ENCODE results near the gene ACP1. TPM values are rescaled to one million over a fixed set of nuclear protein-coding genes. Genes with fewer than 3 reads are reported as not detected.

ACP1 gene
- total RNA-seq, 1 experiment from 2014 or later = 132 TPM

GRCh38 chr2:273333-273732, 8.6 kb downstream of the ACP1 start:
- ChIA-PET CTCF (interaction anchor here (0.6 to 1.2 kb wide), 3 partner anchors 18 to 252 kb away, joined by 3 to 4 read pairs (median 3); no protein-coding TSS in a partner anchor), POLR2A (interaction anchor here (0.5 to 1.3 kb wide), 5 partner anchors 8 to 385 kb away, joined by 3 to 4 read pairs (median 3); partner anchors contain the start of gene SH3YL1)
- Mint-ChIP-seq H3K27me3 (ENCODE audit: insufficient read depth, unreplicated experiment) (no peaks in the 10 kb centered on the region), H3K27ac (ENCODE audit: low read depth, unreplicated experiment) (no peak overlapping the region), H3K36me3 (ENCODE audit: insufficient read depth, unreplicated experiment) (peaks cover 71% of the 10 kb centered on the region), H3K9me3 (ENCODE audit: unreplicated experiment) (no peaks in the 10 kb centered on the region), H3K4me3 (ENCODE audit: unreplicated experiment) (no peak overlapping the region), H3K4me1 (ENCODE audit: insufficient read depth, unreplicated experiment) (peaks cover 24% of the 10 kb centered on the region)
- BruUV-seq (replicated peaks) = no TSS peak
- intact Hi-C loops (cut with micrococcal nuclease) = no loop called here
- DNase-seq (ENCODE audit: unreplicated experiment) = no peak
- TF ChIP-seq CTCF (IDR thresholded peaks at IDR 0.05; ENCODE audit: unreplicated experiment) = no peak

- CTCF ChIA-PET = interaction anchor here (0.6 to 1.0 kb wide), 4 partner anchors 19 to 359 kb away, joined by 3 to 5 read pairs (median 3); no protein-coding TSS in a partner anchor
- BruUV-seq (replicated peaks) = no TSS peak
- no peak overlapping the region for H3K27ac Mint-ChIP-seq (ENCODE audit: low read depth, unreplicated experiment)
- POLR2A ChIA-PET = interaction anchor here (0.6 to 1.3 kb wide), 3 partner anchors 10 to 237 kb away, joined by 3 to 4 read pairs (median 3); no protein-coding TSS in a partner anchor
- DNase-seq (ENCODE audit: unreplicated experiment) = no peak
- no peak overlapping the region for H3K4me3 Mint-ChIP-seq (ENCODE audit: unreplicated experiment)
- peaks cover 16% of the 10 kb centered on the region for H3K4me1 Mint-ChIP-seq (ENCODE audit: insufficient read depth, unreplicated experiment)
- intact Hi-C loops (cut with micrococcal nuclease) = no loop called here
- H3K36me3 Mint-ChIP-seq (ENCODE audit: insufficient read depth, unreplicated experiment) = peaks cover 78% of the 10 kb centered on the region
- no peaks in the 10 kb centered on the region for H3K9me3 Mint-ChIP-seq (ENCODE audit: unreplicated experiment)
- no peak for TF ChIP-seq CTCF (IDR thresholded peaks at IDR 0.05; ENCODE audit: unreplicated experiment)
- H3K27me3 Mint-ChIP-seq (ENCODE audit: insufficient read depth, unreplicated experiment) = no peaks in the 10 kb centered on the region
Measured at GRCh38 chr2:274503-274902, 9.8 kb downstream of the ACP1 start.

- no peaks in the 10 kb centered on the region for H3K27me3 Mint-ChIP-seq (ENCODE audit: insufficient read depth, unreplicated experiment)
- peaks cover 10% of the 10 kb centered on the region for H3K4me1 Mint-ChIP-seq (ENCODE audit: insufficient read depth, unreplicated experiment)
- no peak for DNase-seq (ENCODE audit: unreplicated experiment)
- intact Hi-C loops (cut with micrococcal nuclease) = no loop called here
- H3K36me3 Mint-ChIP-seq (ENCODE audit: insufficient read depth, unreplicated experiment) = peaks cover 88% of the 10 kb centered on the region
- no TSS peak for BruUV-seq (replicated peaks)
- no peaks in the 10 kb centered on the region for H3K9me3 Mint-ChIP-seq (ENCODE audit: unreplicated experiment)
- ChIA-PET CTCF (interaction anchor here (0.5 kb wide), 1 partner anchor 360 kb away, joined by 3 read pairs; no protein-coding TSS in a partner anchor), POLR2A (interaction anchor here (0.6 to 1.3 kb wide), 3 partner anchors 10 to 236 kb away, joined by 3 to 4 read pairs (median 4); no protein-coding TSS in a partner anchor)
- H3K4me3 Mint-ChIP-seq (ENCODE audit: unreplicated experiment) = no peak overlapping the region
- no peak for TF ChIP-seq CTCF (IDR thresholded peaks at IDR 0.05; ENCODE audit: unreplicated experiment)
- no peak overlapping the region for H3K27ac Mint-ChIP-seq (ENCODE audit: low read depth, unreplicated experiment)
Measured at GRCh38 chr2:275466-275865, 10.7 kb downstream of the ACP1 start.

- Mint-ChIP-seq H3K27me3 (ENCODE audit: insufficient read depth, unreplicated experiment) (no peaks in the 10 kb centered on the region), H3K36me3 (ENCODE audit: insufficient read depth, unreplicated experiment) (peaks cover 78% of the 10 kb centered on the region), H3K4me1 (ENCODE audit: insufficient read depth, unreplicated experiment) (no peaks in the 10 kb centered on the region)
Measured at GRCh38 chr2:278312-278926, 13.7 kb downstream of the ACP1 start.

More at GRCh38 chr2:278312-278926, 13.7 kb downstream of the ACP1 start:
- no peak for TF ChIP-seq CTCF (IDR thresholded peaks at IDR 0.05; ENCODE audit: unreplicated experiment)
- BruUV-seq (replicated peaks) = no TSS peak
- Mint-ChIP-seq H3K27ac (ENCODE audit: low read depth, unreplicated experiment) (no peak overlapping the region), H3K9me3 (ENCODE audit: unreplicated experiment) (no peaks in the 10 kb centered on the region), H3K4me3 (ENCODE audit: unreplicated experiment) (no peak overlapping the region)
- intact Hi-C loops (cut with micrococcal nuclease) = no loop called here
- POLR2A ChIA-PET = no interaction called here
- no peak for DNase-seq (ENCODE audit: unreplicated experiment)
- CTCF ChIA-PET = no interaction called here
